GM18505 (cell line): Measurements from ENCODE around the gene VANGL1.

ENCODE experiments used
- ATAC-seq: cut with Tn5 transposase; IDR thresholded peaks from one replicate; pipeline ENCODE4 v1.9.1; 2021; ENCODE audit not compliant: unreplicated experiment
- POLR2A ChIP-seq: IDR thresholded peaks from 4 replicates; pipeline ENCODE4 v1.6.1; 2011; ENCODE audit warnings: borderline replicate concordance; ENCODE audit not compliant: insufficient read depth, insufficient read length; ENCODE audit errors: extremely low read depth

VANGL1 gene

GRCh38 chr1:115665319-115666096, 23.7 kb downstream of the VANGL1 start:
- no peak for ATAC-seq
- no peak for TF ChIP-seq POLR2A

DNA sequence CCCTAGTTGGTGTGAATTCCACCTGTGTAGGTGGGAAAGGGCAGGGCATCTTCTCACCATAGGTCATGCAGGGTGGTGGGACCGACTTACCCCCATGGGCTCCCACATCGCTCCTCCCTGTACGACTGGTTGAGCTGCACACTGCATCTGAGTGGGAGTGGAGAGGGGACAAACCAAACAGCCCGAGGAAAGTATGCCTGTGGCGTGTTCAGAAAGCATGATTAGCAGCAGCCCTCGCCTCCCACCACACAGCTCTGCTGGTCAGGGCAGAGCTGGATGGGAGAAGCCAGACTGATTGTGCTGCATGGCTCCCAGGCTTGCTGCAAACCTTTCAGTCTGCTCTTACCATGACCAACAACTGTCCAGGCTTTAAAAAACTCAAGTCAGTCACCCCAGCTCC, 24.4 kb downstream of the VANGL1 start:
- TF ChIP-seq POLR2A: no peak
- no peak for ATAC-seq

DNA sequence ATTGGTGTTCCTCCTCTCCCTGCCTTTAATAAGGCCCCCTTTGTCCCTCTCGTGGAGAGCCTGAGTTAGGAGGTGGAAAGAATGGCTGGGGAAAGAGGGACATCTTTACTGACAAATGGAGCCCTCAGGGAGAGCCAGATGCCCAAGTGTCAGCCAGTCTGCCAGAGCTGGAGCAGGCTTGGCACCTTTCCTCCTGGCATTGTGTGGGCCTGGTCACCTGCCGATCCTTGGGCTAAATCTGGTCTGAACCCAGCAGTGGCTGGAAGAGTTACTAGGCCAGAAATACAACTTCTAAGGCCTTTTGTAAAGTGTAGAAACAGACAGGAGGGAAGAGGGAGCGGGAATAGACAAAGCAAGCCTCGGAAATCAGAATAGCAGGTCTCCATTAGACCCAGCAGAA, 24.9 kb downstream of the VANGL1 start:
- ATAC-seq: no peak
- TF ChIP-seq POLR2A: no peak

- no peak for TF ChIP-seq POLR2A
- no peak for ATAC-seq
These were observed 26.8 kb downstream of the VANGL1 start for GRCh38 chr1:115668579-115668978.

DNA sequence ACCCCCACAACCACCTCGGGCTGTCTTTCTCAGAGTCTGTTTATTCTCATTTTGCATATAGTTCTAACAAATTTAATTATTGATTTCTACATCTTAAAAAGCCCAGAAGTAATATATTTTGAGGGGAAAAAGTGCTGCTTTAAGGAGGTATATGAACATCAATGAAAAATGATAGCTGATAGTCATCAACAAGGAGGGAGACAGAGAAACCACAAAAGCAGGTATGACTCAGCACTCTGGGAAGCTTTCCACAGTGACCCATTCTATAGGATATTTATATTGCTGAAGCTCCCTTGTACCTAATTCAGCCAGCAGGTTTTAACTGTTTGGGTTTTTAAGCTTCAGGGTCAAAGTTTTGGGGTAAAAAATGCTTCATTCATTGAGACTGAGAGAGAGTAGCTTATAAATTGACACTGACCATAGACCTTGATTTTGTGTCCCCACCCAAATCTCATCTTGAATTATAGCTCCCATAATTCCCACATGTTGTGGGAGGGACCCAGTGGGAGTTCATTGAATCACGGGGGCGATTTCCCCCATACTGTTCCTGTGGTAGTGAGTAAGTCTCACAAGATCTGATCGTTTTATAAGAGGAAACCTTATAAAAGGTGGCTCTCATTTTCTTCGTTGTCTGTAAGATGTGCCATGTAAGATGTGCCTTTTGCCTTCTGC, 27.4 kb downstream of the VANGL1 start:
- no peak for TF ChIP-seq POLR2A
- no peak for ATAC-seq

- TF ChIP-seq POLR2A: no peak
These were observed 28.1 kb downstream of the VANGL1 start for GRCh38 chr1:115669886-115670285.

GRCh38 chr1:115670476-115671175, 28.9 kb downstream of the VANGL1 start:
- TF ChIP-seq POLR2A: no peak
- no peak for ATAC-seq

More at GRCh38 chr1:115669886-115670285, 28.1 kb downstream of the VANGL1 start:
- ATAC-seq: no peak

DNA sequence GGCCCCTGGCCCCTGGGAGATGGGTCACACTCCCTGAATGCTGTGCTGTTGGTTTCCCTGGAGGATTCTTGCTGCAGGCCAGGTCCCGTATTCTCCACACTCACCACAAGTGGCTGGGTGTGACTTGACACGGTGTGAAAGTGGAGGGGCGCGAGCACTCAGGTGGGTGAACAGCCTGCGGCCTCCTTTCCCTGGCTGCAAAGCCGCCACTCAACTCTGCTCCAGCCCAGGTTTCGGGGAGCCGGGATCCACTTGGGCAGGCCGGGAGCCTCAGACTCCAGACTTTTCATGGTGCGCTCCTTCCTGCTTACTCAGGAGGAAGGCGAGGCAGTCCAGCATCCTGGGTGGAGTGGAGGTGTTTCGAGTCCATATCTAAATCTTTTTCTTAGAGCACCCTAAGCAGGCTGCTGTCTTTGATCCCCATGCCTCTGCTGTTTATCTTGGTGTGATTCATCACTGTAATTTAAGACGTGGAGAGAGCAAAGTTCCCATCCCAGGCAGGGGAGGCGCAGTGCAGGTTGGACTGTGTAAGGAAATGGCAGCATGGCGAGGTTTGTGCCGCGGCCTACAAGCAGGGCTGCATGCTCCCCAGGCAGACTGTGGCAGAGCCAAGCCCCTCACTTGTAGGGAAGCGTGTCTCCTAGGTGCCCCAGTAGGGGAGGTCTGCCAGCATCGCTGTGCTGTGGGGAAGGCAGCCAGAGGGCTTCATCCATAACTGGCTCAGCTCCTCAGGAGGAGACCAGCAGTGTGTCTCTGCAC, 29.6 kb downstream of the VANGL1 start:
- no peak for ATAC-seq
- no peak for TF ChIP-seq POLR2A

DNA sequence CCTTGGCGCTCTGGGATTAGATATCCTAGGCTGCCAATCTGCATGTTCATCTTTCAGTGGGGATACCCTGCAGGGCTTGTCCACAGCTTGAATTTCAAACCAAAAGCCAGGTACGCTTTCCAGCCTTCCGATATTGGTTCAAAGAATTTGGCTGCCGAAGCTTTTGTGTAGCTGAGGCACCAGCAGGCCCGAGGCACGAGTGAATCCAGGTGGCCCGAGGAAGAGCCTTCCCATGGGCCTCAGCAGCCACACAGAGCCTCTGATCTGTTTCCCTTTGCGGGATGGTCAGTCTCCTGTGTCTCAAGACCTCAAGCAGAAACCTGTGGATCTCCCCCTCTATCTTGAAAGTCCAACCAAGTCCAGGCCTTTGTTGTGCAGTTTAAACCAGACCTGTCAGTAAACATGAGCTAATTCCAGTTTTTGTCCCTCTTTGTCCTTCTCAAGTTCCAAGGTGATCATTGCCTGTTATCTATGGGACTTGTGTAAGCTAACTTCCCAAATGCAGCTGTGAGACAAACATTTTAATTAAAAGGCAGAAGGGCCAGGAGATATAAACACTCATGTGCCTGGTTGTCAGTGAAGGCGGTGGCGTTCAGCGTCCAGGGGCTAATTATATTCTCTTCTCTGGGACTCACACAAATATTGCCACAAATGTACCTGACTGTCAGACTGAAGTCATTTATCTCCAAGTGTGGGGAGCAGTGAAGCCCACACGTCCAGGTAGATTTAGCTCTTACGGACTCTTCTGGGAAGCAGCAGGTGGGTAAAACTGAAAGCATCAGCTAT, 30.6 kb downstream of the VANGL1 start:
- no peak for TF ChIP-seq POLR2A
- ATAC-seq: no peak

- TF ChIP-seq POLR2A: no peak
- ATAC-seq: no peak
These were observed 34.9 kb downstream of the VANGL1 start for GRCh38 chr1:115676498-115677181.

DNA sequence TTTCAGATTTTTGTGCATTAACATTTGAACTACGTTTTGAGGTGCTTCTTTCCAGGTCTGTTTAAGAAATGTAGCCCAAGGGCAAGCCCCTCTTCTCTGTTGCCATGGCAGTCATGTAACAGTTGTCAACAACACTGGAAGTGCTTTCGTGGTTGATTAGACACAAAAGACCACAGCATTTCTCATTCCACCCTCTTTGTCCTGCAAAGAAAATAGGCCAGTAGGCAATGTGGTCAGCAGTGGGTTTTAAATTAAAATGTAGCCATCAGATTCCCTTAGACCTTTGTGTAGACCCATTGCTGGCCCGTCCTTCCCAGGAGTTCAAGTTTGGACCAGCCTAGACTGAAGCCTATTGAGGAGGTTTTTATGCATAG, 35.4 kb downstream of the VANGL1 start:
- no peak for ATAC-seq
- TF ChIP-seq POLR2A: no peak

GRCh38 chr1:115677565-115677964, 35.8 kb downstream of the VANGL1 start:
- TF ChIP-seq POLR2A: no peak
- ATAC-seq: no peak
